Right ventricle myocardium inferior (tissue), 1 donor: Measurements from ENCODE around the gene BRIP1. TPM values are rescaled to one million over a fixed set of nuclear protein-coding genes. Genes with fewer than 3 reads are reported as not detected.
"Not testable (repeated sequence)": the region's sequence is repeated elsewhere in the genome, so short reads cannot be mapped to it uniquely, and the experiment has no call there.

Source experiments
- ATAC-seq: fragments of 200-7000 bp; cut with Tn5 transposase; one replicate; pipeline ENCODE4 v1.9.1; 2020; ENCODE audit warnings: mild to moderate bottlenecking, moderate library complexity
- DNase-seq: peaks from one replicate; pipeline ENCODE4 v3.0.0; 2021; ENCODE audit errors: missing footprints
- intact Hi-C: fragments of 100-400 bp; cut with DNase I; formaldehyde crosslinking; loops from one replicate; pipeline ENCODE4 v1.11.0; 2022
- total RNA-seq: library from RNA; stranded (reverse); fragmentation: NEBNext Ultra II Directional; extraction: Animal tissue kit (Norgen Biotek cat#: 25700); gene quantifications from one replicate; pipeline ENCODE4 v1.2.1, GENCODE V29; 2021
- donor health status: DM: no; HTN: yes; CAD: no; lungs with severe emphysema.

Gene BRIP1
- total RNA-seq, 1 donor from 2014 or later, result 0.24 TPM

DNA sequence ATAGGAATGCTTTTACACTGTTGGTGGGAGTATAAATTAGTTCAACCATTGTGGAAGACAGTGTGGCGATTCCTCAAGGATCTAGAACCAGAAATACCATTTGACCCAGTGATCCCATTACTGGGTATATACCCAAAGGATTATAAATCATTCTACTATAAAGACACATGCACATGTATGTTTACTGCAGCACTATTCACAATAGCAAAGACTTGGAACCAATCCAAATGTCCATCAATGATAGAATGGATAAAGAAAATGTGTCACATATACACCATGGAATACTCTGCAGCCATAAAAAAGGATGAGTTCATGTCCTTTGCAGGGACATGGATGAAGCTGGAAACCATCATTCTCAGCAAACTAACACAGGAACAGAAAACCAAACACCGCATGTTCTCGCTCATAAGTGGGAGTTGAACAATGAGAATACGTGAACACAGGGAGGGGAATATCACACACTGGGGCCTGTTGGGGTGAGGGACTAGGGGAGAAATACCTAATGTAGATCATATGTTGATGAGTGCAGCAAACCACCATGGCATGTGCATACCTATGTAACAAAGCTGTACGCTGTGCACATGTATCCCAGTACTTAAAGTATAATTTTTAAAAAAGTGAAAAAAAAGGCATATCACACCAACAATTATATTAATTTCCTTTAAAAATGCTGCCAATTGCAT, 196.8 kb downstream of the BRIP1 start:
- ATAC-seq, DNase-seq, intact Hi-C loops: not testable (repeated sequence)

DNA sequence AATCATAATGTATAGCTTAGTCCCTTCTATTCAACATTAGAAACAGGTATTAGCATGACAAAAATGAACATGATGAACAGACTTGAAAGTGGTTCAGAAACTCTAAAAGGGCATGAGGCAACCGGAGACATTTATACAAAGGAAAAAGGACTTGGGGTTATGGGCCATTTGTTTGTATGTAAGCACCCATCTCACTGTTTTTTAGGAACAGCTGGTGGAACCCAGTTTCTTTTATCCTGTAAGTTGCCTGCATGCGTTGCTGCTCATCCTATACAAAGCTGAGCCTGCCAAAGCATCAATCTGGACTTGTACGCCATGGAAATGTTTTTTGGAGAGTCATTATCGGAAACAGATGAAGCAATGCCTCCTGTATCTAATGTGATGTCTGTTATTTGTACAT, 200.0 kb downstream of the BRIP1 start:
- intact Hi-C loops, result no loop called here
- DNase-seq (no peak), ATAC-seq (no peak)

DNA sequence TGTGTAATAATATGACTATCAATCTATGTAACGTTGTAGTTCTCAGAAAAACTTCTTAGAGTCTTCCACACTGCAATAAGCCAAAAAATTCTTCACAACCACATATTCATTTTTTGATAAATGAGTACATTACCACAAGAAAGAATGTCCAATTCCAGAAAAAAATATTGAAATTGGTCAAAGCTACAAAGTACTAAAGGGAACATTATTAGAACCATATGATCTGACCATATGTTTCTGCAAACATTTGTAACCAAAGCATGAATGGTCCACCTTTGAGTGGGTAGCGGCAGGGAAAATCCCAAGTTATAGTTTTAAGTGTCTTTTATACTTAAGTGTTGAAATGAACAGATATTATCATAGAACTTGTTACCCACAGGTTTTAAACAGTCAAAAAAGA, 200.6 kb downstream of the BRIP1 start:
- intact Hi-C loops, result no loop called here
- no peak for DNase-seq
- ATAC-seq, result no peak

DNA sequence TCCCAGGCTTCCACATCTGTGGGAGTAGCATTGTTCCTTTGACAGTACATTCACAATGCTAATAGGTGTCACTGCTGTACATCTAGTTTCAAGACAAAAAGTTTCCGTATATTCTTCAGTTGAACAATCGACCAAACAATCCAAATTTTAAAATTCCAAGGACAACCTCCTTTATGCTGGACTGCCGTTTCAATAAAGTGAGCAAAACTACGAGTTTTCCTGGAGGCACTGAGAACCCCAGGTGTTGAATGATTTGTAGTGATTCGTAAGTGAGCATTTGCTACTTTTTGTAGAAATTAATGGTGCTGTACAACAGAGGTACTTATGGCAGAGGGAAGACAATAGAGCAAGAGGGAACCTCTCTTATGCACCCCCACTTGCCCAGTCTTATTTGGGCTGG, 201.1 kb downstream of the BRIP1 start:
- intact Hi-C loops, result no loop called here
- ATAC-seq (no peak), DNase-seq (no peak)

DNA sequence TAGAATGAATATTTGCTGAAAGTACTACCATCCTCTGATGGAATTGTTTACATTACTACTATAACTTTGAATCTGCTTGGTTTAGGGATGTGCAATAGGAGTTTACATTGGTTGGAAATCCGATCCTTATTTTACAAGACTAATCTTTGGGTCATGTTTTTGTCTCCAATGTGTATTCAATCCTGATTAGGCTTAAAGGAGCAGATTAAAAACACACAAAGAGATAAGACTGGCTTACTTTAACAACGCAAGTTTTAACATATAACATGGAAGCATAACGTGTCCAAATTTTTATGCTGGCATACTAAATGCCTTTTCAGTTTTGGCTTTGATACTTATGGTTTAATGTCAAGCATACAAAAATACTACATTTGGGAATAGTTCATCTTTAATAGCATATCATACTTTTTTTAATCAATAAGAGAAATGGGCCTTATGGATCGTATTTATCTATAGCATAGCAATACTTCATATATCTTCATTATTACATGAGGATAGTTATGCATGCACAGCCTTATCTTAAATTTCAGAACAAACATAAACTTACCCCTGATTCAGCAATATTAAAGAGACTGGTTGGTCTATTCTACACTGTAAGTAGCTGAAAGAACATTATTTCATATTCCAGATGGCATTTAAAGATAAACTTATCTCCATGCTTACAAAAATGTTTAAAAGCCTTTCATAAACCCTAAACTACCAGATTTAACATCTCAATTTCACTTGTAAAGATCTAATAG, 202.4 kb downstream of the BRIP1 start:
- no peak for DNase-seq
- ATAC-seq, result no peak
- intact Hi-C loops, result no loop called here

DNA sequence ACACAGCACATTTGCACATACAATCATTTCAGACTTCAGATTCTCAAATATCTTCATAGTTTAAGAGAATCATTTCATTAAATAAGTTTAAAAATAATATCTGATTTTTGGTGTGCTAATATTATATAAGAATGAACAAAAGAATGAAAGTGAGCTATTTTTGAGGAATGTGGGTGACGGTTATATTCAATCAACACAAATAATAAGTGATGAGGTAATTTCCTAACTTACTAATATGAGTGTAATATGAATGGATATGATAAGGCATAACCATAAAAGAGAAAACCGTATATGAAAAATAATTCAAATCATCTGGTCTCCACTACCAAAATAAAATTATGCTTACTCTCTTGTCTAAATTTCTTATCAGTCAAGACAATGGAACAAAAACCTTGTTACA, 203.9 kb downstream of the BRIP1 start:
- DNase-seq, result no peak
- intact Hi-C loops, result no loop called here
- ATAC-seq, result no peak

DNA sequence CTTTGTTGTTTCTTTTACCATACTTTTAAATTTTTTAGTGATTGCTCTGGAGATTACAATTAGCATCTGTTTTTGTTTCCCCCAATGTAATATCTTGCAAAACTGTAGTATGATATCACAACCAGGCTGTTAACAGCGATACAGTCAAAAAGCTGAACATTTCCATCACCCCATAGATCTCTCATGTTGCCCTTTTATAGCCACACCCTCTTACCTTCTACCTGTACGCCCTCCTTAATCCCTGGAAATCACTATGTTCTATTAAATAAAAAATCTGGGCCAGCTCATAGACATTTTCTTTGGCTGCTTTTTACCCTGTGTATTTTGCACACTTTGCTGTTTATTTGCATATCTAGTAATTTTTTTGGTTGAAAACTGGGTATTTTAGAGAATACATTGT, 205.1 kb downstream of the BRIP1 start:
- DNase-seq (no peak), ATAC-seq (no peak)
- intact Hi-C loops, result no loop called here

DNA sequence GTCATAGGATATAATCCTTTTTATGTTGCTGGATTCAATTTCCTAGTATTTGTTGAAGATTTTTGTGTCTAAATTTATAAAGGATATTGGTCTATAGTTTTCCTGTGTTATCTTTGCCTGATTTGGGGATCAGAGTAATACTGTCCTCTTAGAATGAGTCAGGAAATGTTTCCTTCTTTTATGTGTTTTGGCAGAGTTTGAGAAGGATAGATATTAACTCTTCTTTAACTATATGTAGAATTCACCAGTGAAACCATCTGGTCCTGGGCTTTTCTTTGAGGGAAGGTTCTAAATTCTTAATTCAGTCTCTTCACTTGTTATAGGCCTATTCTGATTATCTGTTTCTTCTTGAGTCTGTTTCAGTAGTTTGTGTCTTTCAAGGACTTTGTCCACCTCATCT, 206.0 kb downstream of the BRIP1 start:
- DNase-seq, result no peak
- no peak for ATAC-seq
- intact Hi-C loops, result no loop called here

DNA sequence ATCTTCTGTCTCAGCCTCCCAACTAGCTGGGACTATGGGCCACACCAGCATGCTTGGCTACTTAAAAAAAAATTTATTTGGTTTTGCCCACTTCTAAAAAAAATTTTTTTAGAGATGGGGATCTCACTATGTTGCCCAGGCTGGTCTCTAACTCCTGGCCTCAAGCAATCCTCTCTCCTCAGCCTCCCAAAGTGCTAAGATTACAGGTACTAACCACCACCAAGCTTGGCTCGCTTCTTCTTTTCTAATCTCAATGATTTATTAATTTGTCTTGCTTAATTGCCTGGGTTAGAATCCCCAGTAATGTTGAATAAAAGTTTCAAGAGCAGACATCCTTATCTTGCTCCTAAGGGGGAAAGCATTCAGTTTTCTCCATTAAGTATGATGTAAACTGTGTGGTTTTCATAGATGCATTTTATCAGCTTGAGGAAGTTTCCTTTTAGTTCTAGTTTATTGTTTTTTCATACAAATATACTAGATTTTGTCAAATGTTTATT, 206.6 kb downstream of the BRIP1 start:
- DNase-seq (no peak), ATAC-seq (no peak)
- intact Hi-C loops, result no loop called here

DNA sequence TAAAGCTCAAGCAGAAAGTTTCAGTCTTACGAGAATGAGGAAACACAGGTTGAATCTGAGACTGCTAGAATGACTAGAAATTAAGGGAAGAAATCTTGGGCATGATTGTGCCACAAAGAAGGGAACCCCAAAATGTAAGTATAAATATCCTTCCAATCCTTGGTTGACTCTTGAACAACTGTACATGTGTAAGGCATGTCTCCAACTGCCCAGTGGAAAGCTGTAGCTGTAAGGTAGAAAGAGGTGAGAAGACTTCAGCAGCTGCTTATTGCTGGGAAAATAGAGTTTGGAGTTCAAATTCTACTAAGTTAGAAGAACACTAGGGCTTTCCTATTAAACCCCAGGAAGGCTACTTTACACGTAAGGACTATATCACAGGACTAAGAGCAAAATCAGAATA, 212.6 kb downstream of the BRIP1 start:
- no peak for DNase-seq
- ATAC-seq, result no peak
- intact Hi-C loops, result no loop called here

DNA sequence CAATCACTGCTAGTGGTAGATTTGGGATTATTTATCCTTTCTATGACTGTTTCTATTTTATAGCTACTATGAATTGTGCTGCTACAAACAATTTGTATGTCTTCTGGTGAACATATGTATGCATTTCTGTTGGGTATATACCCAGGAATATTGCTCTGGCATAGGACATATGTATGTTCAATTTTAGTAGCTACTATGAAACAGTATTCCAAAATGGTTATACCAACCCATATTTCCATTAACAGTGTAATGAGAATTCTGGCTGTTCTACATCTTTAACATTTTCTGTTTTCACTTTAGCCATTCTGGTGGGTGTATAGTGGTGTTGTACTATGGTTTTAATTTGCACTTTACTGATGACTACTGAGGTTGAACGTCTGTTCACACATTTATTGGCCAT, 214.7 kb downstream of the BRIP1 start:
- DNase-seq (no peak), ATAC-seq (no peak)
- intact Hi-C loops, result no loop called here

DNA sequence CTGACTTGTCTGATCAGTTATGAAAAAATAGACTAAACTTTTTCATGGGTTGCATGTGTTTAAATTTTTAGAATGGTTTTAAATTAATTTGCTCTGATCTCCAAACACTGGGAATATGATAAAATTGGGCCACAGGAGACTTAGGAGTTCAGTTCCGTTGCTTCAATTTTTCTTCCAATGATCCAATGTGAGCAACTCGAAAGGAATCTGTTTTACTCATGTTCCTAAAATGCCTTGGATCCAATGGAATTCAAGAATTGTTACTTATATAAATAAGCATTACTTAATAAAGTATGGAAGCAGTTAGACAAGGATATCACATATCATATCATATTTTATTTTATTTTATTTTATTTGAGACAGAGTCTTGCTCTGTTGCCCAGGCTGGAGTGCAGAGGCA, 216.3 kb downstream of the BRIP1 start:
- ATAC-seq, result no peak
- DNase-seq, result no peak
- intact Hi-C loops, result no loop called here

DNA sequence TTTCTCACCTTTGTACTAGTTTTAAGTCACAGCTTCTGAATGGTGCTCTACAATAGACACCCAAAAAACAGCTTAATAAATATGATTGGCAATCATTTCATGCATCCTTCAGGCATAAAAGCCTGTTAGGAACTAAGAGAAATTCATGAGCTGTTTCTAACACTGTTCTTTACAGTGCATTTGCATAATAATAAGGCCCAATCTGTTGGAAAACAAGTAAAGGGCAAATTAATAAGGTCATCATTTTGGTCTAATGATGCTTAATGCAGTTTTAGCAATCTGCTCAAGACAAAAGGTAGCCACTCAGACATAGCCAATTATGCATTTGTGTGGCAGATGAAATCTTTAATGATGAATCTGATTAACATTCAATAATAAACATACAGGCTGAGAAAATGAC, 216.8 kb downstream of the BRIP1 start:
- intact Hi-C loops, result no loop called here
- no peak for DNase-seq
- ATAC-seq, result no peak

DNA sequence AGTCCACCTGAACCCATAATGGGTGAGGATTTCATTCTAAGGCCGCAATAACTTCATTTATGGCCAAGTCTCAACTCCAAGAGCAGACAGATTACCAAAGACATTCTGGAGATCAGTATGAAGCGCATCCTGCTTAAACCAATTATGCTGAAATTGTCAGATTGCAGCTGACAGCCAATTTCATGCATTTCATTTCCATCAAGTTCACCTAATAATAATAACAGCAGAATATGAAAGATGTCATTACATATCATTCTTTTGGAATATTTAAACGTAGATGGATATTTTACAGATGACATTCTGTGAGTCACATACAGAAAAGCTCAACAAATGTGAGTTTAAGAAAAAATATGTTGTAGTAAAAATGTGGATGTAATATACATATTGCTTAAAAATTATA, 217.4 kb downstream of the BRIP1 start:
- intact Hi-C loops, result no loop called here
- DNase-seq (no peak), ATAC-seq (no peak)

DNA sequence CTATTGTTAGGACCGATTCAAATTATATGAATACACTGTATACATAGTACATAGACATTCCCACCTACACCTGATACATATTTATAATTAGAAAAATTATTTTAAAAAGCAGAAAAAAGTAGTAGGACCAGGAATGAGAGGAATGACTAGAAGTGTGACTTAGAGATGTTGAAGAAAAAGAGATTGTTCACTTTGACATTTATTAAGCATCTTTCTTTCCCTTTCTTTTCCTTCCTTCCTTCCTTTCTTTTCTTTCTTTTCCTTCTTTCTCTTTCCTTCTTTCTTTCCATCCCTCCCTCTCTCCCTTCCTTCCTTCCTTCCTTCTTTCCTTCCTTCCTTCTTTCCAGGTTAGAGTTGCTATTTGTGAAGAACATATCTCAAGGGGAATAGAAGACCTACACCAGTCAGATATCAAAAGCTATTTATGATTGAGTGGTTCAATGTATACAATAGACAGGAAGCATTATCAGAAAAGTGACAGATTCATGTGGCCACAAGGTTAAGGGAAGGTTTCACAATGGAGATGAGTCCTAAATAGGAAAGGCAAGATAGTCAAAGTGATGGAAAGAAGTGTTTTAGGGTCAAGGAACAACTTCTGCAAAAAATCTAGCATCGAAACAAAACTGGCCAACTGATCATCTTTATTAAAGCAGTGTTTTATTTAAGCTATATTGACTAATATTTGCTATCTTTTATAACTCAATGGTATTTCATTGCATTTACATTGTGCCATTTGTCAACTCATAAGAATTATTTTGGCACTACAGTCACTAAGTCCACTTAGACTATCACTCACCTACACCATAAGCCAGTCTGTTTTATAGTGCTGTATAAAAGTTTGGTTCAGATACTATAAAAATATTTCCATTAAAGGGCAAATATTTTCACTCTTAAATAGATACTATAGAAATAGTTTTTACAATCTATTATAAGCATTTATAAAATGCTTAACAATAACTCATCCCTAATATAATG, 218.2 kb downstream of the BRIP1 start:
- DNase-seq (no peak), ATAC-seq (no peak)
- intact Hi-C loops, result no loop called here

DNA sequence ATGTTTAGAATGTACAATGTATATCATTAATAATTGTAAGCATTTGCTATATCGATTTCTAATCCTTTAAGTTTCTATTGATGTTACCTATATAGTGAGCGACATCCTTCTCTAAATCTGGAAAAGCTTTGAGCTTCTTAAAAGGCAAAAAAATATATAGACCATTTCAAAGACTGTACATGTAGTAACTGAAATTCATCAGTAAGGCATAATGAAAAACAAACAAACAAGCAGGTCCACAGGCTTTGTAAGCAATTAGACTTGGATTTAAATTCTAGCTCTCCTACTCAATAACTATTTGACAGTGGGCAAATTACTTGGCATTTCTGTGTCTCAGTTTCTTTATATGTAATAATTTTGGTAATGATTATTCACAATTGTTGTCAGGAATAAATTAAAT, 220.6 kb downstream of the BRIP1 start:
- DNase-seq, result no peak
- no peak for ATAC-seq
- intact Hi-C loops, result no loop called here

DNA sequence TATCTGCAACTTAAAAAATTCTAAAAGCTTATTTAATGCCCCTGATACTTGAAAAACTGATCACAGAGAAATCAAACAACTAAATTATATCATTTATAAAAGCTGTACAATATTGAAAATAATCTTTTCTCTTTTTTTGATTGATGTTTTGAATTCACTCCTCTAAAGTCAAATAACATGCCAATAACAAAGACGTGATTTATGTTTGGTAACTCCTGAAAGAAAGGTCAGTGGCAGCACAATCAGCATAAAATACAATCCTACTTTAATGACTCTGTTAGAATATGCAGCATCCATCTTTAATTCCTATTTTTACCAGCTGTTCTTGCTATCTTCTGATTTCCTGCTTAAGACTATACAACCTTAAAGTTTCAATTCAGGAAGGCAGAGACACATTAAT, 221.6 kb downstream of the BRIP1 start:
- ATAC-seq (no peak), DNase-seq (no peak)
- intact Hi-C loops, result no loop called here

DNA sequence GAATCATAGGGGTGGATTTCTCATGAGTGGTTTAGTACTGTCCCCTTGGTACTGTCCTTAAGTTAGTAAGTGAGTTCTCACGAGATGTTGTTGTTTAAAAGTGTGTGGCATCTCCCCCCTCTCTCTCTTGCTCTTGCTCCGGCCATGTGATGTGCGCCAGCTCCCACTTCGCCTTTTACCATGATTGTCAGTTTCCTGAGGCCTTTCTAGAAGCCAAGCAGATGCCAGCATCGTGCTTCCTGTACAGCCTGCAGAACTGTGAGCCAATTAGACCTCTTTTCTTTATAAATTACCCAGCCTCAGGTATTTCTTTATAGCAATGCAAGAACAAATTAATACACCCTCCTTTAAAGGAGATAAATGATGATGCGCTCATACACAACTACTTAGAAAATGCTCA, 222.2 kb downstream of the BRIP1 start:
- no peak for DNase-seq
- ATAC-seq, result no peak
- intact Hi-C loops, result no loop called here

DNA sequence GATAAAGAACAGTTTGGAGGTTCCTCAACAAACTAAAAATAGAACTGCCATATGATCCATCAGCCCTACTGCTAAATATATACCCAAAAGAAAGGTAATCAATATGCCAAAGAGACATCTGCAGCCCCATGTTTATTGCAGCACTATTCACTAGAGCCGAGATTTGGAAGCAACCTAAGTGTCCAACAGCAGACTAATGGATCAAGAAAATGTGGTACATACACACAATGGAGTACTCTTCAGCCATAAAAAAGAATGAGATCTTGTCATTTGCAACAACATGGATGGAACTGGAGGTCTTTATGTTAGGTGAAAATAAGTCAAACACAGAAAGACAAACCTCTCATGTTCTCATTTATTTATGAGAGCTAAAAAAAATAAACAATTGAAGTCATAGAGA, 223.5 kb downstream of the BRIP1 start:
- ATAC-seq (no peak), DNase-seq (no peak)
- intact Hi-C loops, result no loop called here

DNA sequence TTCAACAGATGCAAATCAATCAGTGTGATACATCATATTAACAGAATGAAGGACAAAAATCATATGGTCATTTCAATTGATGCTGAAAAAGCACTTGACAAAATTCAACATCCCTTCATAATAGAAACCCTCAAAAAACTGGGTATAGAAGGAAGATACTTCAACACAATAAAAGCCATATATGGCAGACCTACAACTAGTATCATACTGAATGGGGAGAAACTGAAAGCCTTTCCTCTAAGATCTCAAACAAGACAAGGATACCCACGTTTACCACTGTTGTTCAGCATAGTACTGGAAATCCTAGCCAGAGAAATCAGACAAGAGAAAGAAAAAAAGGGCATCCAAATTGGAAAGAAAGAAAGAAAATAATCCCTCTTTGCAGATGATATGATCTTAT, 225.2 kb downstream of the BRIP1 start:
- DNase-seq (no peak), ATAC-seq (no peak)
- intact Hi-C loops, result no loop called here
